Stimulated activated CD8-positive, alpha-beta memory T cell treated with anti-CD3 and anti-CD28 coated beads, Interleukin-4, amount 100 ng/mL, for 1 hour (primary cell): ENCODE measurements around the gene TIGD7.
A peak's percentile ranks its signal among the peaks of the same experiment; 100 is the strongest.

Source experiments
- DNase-seq, 2 donors: peaks; one replicate each; pipeline ENCODE4 v3.0.0-alpha.2; 2020; ENCODE audit warnings: low read depth in 2 of 2, low spot score in 1 of 2

Gene TIGD7, protein sequence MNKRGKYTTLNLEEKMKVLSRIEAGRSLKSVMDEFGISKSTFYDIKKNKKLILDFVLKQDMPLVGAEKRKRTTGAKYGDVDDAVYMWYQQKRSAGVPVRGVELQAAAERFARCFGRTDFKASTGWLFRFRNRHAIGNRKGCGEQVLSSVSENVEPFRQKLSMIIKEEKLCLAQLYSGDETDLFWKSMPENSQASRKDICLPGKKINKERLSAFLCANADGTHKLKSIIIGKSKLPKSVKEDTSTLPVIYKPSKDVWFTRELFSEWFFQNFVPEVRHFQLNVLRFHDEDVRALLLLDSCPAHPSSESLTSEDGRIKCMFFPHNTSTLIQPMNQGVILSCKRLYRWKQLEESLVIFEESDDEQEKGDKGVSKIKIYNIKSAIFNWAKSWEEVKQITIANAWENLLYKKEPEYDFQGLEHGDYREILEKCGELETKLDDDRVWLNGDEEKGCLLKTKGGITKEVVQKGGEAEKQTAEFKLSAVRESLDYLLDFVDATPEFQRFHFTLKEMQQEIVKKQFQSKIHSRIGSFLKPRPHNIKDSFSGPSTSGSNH

DNA sequence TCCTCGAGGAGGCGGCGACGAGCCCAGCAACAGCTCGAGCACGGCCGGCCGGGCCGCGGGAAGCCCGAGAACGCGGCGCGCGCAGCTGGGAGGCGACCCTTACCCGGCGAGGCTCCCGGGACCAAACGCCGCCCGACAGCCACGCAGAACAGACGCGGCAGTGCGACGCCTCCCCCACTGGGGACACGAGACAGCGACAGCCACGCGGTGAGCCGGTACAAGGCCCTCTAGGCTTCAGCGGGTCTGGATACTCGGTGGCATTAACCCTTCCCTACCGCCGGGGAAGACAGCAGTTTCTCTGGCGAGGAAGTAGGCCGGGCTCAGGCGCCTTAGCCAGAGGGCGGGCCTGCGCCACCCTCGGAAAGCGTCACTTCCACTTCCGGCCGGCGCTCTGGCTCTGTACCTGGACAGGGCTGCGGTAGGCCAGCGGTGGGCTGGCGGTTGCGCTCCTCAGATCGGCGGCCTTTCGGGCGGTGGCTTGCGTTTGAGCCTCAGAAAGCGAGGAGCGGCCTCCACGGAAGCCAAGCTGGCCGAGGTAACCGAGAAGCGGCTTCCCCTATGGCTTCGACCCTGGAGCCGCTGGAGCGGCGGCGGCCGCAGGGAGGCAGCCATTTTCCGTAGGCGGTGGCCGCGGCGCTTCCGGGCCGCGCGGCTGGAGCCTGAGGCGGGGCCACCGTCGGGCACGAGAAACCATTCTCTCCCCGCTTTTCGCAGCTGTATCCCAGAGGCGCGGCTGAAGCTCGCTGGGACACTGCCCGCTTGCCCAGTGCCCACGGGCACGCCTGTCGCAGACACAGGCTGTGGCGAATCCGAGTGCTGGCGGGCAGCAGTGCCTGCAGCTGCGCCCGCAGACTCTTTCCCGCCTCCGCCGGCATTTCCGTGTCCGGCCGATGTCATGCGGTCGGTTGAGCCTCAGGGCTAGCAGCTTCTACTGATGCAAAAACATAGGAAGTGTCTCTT lies at the start of gene TIGD7, which contains the start of gene ZNF75A:
TIGD7 (minus strand) TSS at position 322 of the 960 bp plus-strand sequence. CDS start 4,816 bp downstream, outside the sequence.
ZNF75A (plus strand) TSS at position 389 of the 960 bp plus-strand sequence. CDS start 2,932 bp downstream, outside the sequence.
- peak; percentile 40 to 63 for DNase-seq

DNA sequence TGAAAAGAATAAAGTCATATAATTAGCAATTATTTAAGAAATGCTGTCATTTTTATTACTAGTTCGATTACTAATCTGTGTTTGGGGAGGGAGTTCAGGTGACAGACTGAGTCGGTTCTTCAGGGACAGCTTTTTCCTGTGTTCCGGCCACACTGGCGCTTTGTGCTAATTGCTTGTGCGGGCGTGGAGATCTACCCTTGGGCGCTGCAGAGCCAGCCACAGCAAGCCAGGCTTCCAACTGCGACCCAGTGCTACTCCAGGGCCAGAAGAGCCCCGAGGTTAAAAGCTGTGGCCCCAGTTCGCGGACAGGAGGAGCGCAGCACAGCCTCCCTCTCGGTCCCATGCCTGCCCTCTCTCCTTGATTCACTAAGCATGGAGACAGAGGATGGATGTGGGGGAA lies 43.9 kb upstream of the TIGD7 start:
- no peak for DNase-seq

DNA sequence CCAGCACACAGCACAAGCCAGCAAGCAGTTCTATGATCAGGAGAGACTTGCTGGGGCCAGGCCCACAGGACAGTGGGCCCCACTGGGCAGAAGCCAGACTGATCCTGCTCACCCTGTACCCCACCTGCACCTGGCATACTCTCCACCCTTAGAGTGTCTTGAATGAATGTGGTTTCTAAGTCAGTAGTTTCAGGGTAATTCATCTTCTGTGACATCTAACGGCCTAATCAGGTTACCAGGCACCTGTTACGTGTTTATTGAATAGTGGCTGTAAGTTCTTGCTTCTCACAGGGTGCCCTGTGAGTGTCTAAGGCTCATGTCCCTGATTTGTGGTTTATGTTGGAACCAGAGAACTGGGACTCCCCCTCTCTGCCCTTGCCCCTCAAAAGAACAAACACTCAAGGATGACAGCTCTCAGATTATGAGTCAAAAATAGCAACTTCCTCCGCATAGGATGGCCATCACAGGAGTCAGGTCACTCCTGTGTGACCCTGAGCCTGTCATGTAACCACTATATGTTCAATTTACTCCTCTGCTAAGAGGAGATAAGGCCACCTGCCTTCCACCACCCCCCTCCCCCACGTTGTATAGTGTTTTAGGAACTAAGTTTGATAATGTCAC lies 43.4 kb upstream of the TIGD7 start:
- no peak for DNase-seq

DNA sequence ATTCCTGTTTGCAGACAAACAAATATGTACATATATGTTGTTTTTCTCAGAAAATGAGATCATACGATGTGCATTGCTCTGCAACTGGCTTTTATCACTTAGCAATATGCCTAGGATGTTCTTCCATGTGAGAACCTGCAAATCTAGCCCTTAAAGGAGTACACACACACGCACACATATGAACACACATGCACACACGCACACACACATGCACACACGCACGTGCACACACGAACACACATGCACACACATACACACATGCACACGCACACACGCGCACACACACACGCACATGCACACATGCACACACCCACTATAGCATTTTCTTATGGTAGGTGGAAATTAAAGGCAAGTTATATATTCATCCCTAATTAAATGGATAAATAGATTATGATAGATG lies 42.4 kb upstream of the TIGD7 start:
- no peak for DNase-seq

DNA sequence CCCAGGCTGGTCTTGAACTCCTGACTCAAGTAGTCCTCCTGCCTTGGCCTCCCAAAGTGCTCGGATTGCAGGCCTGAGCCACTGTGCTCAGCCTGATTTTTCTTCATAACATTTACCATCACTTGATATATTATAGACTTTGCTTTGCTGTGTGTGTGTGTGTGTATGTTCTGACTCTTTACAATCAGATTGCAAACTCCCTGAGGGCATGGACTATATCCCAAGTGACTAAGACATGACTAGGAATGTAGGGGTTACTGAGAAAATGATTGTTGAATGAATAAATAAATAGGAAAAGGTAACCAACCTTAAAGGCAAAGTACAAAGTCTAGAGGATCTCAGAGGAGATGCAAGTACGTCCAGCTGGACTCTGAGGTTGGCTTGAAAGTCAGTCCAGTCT lies 40.8 kb upstream of the TIGD7 start:
- no peak for DNase-seq

DNA sequence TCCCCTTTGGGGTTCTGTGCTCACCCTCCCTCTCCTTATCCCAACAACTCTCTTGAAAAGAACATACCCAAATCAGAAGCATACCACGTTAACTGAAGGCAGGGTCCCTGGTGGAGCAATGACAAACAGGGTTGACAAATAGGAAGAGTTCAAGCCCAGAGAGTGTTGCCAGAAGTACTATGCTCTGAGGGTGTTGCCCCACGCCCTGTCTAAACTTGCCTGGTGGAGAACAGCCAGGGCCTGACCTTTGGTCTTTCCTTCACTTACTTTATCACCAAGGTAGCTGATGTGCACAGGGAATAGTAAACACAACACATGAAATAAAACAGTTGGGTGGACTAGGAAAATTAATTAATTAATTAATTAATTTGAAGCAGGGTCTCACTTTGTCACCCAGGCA lies 23.4 kb upstream of the TIGD7 start:
- no peak for DNase-seq

DNA sequence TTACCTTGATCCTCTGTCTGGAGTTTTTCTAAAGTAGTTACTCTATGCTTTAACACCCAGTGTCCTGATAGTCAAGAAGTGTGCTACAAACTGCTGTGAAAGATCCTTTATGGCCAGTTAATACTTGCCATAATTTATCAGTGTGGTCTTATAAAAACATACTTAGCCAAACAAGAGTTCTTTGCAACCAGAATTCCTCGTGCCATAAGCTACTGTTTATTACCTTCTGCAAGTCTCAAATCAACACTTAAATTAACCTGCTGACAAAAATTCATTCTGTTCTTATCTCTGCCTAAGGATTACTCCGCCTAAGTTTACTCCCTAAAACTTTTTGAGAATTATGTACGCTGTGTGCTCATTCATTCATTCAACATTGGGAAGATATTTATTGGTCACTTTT lies 22.9 kb upstream of the TIGD7 start:
- no peak for DNase-seq

DNA sequence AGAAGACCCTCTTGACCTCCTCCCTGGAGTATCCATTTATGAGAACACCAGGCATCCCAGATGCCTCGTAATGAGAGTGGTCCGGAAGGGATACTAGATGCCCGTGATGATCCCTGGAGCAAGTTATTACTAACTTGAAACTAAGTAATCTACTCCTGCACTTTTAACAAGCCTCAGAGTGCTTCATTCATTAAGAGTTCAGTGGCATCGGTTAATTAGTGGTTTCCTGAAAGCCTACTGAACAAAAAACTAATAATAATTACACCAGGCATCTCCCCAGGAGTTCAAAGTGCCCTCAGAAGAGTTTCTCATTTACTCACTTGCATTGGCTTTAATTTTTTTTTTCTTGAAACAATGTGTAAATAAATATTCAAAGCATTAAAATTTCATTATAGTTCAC lies 22.3 kb upstream of the TIGD7 start:
- DNase-seq = no peak

DNA sequence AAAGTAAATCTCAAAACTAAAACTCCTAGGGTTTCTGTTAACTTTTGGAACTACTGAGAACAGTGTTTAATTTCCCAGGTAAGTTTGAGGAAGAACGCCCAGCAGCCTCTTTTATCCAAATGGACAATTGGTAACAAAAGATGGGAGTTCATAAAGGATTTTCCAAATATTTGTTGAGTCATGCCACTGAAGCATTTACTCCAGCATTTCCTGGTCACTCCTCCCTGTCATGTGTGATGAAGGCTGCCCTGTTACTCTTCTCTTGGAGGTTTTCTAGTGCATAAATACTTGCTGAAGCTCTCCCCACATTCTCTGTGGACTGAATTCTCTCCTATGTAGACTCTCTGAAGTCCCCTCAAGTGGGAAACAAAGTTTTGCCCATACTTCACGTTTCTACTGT lies 16.6 kb upstream of the TIGD7 start:
- DNase-seq = no peak

DNA sequence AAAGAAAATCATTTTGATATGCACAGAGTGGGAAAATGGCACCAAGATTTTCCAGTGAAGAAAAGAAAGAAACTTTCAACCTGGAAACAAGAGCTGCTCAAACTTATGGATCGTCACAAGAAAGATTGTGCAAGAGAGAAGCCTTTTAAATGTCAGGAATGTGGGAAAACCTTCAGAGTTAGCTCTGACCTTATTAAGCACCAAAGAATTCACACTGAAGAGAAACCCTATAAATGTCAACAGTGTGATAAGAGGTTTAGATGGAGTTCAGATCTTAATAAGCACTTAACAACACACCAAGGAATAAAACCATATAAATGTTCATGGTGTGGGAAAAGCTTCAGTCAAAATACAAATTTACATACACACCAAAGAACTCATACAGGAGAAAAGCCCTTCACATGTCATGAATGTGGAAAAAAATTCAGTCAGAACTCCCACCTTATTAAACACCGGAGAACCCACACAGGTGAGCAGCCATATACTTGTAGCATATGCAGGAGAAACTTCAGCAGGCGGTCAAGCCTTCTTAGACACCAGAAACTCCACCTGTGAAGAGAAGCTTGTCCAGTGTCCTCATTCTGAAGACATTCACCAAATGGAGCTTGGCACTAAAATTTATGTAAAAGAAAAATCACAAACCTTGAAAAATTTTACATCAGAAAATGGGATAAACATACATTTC lies 12.2 kb upstream of the TIGD7 start:
- no peak for DNase-seq

DNA sequence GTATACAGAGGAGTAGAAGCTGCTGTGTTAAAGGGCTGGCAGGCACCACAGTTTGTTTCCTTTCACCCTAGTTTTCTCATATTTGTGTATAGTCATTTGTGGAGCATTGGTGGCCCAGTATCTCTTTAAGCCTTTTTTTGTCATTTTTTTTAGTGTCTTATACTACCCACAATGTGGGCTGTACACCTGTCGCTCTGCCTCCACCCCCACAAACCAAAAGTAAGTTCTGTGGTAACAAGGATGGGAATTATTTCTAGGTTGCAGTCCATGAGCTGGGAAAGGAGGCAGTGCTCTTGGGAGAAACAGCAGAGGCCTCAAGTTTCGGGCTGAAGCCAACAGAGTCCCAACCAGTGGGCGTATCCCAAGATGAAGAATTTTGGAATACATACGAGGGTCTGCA lies 6.3 kb upstream of the TIGD7 start:
- DNase-seq = no peak

DNA sequence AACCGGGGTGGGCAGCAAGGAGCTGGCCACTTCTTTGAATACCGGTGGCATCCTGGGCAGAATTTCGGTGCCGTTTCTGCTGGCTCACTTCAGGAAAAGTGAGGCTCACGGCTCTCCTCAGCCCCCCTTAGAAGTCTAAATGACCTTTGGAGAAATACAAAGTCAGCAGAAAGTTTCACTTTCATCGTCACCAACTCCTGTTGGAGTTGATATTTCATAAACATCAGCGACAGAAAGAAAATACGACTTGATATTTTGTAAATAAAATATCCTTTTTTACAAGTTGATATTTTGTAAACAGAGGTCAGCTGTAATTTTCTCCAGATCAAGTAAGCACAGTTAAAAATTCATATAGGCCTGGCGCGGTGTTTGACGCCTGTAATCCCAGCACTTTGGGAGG lies 848 bp upstream of the TIGD7 start:
- no peak for DNase-seq

DNA sequence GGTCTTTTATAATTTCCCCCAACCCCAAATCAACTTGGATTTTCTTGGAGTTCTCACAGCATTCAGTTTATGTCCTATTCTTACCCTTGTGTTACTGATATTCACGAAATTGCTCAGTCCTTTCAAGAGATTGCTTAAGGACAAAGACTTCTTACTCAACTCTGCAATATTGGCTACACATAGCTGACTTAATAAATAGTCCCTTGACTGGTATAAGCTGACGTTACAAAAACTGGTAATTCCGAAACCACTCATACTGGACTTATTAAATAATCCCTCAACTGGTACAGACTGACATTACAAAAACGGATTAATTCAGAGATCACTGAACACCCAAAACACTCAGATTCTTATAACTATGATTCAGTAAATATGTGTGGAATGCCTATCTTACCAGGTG lies 860 bp downstream of the TIGD7 start:
- DNase-seq = no peak

DNA sequence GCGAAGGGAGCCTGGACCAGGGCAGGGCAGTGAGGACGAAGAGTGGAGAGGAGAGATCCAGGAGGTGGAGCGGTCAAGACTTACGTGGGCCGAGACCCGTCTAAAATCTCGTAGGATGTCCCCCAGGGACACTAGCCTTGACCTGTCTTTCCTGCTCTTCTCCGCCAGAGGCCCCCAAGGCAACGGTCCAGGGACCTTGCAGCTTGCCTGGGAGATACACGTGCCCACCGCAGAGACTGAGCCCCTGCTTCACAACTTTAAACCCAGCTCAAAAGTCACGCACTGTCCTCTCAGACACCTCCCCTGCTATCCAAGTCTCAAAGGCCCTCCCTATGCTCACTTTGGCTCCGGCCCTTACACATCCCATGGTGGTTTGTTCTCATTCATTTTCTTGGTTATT lies 9.4 kb downstream of the TIGD7 start:
- DNase-seq = no peak

DNA sequence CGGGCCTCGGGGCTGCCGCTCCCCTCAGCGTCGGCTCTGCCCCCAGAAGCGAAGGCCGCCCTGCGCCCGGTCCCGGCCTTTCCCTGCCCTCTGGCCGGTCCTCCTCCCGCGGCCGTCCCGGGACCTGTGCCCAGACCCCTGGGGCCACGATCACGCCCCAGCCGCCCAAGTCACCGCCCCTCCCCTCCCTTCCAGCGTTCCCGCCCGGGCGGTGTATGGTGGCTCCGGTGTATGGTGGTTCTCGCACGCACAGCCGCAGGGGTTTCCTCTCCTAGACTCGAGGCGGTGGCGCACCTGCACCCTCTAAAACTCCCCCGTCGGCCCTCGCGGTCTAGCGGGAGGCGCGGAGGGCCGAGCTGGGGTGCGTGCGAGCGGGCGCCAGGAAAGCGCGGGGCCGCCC lies 10.0 kb downstream of the TIGD7 start:
- DNase-seq = no peak

DNA sequence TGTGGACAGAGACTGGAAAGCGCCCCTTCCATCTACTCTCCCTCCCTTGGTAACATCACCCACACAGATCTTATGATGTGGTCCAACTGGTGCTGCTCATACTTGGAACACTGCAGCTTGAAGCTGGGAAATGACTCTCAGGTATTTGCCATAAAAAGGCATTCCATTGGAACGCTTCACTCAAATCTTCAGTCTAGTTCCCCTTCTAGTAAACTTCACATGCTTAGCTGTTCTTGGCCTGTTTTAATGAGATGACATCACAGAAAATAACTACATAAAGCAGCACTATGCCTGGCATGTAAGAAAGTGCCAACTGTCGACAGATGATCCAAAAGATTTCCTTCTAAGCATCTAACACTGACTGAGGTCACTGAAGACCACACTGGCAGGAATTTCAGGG lies 12.6 kb downstream of the TIGD7 start:
- no peak for DNase-seq

DNA sequence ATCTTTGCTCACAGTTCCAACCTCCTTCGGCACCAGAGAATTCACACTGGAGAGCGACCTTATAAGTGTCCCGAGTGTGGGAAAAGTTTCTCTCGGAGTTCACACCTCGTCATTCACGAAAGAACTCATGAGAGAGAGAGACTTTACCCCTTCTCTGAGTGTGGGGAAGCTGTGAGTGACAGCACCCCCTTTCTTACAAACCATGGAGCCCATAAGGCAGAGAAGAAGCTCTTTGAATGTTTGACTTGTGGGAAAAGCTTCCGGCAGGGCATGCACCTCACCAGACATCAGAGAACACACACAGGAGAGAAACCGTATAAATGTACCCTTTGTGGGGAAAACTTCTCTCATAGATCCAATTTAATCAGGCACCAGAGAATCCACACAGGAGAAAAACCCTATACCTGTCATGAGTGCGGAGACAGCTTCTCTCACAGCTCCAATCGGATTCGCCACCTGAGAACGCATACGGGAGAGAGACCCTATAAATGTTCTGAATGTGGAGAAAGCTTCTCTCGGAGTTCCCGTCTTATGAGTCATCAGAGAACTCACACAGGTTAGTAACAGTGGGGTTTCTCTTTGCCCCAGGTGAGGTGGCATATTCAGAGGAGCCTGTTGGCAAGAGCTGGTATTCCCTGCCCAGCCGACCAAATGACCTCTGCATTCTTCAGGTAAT lies 15.1 kb downstream of the TIGD7 start:
- DNase-seq = no peak

DNA sequence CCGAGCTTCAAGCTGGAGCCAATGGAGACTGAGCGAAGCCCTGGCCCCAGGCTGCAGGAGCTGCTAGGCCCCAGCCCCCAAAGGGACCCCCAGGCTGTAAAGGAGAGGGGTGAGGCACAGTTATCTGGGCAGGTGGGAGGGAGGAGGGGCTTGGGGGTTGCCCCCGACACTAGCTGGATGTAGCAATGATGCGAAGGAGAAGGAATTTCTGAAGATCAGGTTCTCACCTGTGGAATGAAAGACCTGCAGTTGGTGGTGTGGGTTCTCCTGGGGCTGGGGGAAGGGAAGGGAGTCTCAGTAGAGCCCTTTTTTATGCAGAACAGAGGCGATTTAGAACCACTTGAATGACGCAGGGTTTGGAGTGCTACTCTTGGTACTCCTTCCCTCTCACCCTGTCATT lies 20.1 kb downstream of the TIGD7 start:
- no peak for DNase-seq

DNA sequence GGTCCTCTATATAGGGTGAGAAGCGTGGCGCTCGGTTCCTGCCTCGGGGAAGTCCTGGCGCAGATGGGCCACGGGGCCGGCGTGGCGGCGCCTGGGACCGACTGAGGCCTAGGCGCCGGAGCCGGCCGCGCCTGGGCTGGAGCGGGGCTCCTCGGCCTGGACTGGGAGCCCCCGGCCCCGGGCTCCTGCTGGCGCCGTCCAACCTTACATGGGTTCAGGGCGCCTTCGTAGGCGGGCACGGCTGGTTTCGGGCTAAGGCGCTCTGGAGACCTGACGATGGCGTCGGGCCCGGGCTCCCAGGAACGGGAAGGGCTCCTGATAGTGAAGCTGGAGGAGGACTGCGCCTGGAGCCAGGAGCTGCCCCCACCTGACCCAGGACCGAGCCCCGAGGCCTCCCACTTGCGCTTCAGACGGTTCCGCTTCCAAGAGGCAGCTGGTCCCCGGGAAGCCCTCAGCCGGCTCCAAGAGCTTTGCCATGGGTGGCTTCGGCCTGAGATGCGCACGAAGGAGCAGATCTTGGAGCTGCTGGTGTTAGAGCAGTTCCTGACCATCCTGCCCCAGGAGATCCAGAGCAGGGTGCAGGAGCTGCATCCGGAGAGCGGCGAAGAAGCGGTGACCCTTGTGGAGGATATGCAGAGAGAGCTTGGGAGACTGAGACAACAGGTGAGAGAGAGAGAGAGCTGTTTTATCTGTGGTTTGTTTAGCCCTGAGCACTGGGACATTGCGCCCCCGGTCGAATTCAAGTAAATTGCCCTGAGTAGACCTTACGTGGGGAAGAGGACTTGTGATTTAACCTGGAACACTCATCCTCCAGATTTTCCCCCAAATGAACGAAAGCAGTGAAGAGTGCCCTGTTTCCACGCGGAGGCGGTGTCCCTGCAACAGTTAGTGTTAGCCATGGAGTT lies 21.4 kb downstream of the TIGD7 start:
- no peak for DNase-seq
